Stimulated activated naive CD8-positive, alpha-beta T cell treated with anti-CD3 and anti-CD28 coated beads, Interleukin-15, Interleukin-2, amounts not matched to agents 100 U/mL and 50 U/mL, for 24 hours (primary cell): ENCODE measurements around the gene CLSTN2.

Experiments used
- ATAC-seq: fragments of 150-1000 bp; cut with Tn5 transposase; one replicate; pipeline ENCODE4 v1.10.0; 2021
- DNase-seq: peaks from one replicate; pipeline ENCODE4 v3.0.0; 2021

CLSTN2 gene

GRCh38 chr3:140007081-140007480 is 72.1 kb downstream of the CLSTN2 start:
- no peak for DNase-seq
- ATAC-seq, result no peak

- ATAC-seq, result no peak
Measured at GRCh38 chr3:140007911-140008869, 73.2 kb downstream of the CLSTN2 start.

DNA sequence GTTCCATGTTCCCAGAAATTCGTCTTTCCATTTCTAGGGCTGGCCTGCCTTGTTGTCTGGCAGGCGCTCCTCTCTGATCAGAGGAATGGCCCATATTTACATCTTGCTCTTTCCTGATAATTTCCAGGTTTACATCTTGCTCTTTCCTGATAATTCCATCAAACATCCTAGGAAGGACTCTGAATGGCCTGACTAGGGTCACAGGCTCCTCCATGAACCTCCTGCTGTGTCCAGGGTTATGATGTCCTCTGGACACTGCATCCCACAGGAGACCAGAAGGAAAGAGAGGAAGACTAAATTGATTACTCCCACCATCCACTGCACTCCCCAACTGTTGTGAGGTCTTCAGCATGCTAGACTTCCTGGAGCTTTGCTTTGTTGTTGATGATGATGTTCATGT is 75.4 kb downstream of the CLSTN2 start:
- no peak for ATAC-seq

More at GRCh38 chr3:140007911-140008869, 73.2 kb downstream of the CLSTN2 start:
- DNase-seq, result no peak

GRCh38 chr3:140011086-140011485 is 76.1 kb downstream of the CLSTN2 start:
- ATAC-seq, result no peak
- DNase-seq, result no peak

More for the DNA sequence above, 75.4 kb downstream of the CLSTN2 start:
- DNase-seq, result no peak

DNA sequence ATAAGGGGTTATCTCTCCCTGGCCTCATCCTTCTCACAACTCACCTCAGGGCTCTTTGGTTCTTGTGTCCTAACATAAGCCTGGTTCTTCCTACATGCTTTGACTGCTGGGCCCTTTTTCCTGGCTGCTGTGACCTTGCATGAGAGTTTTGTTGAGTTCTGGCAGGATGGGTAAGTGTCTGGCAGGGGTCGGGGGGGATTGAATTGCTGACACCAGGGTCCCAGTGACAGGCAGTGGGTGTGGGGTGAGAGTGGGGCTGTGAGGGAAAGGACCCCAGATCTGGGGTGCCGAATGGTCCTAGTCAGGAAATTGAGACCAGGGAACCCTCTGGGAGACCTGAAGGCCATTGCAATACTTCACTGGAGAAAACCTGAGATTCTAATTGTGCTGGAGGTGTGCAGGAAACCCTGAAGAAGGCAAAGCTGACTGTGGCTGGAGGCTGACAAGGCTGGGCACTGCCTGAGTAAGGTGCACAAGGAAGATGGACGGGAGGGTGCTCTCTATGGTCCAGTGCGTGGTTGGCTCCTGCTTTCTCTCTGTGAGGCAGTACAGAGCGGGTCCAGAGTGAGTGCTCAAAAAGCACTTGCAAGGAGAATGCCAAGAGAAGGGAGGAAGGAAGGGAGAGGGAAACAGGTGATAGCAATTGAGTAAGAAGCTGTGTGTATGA is 76.8 kb downstream of the CLSTN2 start:
- no peak for ATAC-seq

DNA sequence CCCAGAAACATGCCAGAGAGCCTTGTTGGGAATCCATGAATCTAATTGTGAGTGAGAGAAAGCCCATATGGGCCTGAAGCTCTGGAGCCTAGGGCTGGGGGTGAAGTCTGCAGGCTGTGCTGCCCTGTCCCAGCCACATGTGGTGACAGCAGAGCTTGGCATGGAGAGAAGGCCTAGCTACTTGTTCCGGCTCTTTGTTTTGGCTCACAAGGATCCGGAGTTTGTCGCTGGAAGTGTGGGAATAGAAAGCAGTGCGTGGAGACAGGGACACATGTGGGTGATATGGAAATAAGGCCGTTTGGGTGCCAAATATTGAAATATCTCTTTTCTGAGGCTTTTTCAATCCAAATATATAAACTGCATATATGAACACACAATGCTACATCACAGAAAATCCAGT is 78.2 kb downstream of the CLSTN2 start:
- ATAC-seq (no peak), DNase-seq (no peak)

More for the DNA sequence above, 76.8 kb downstream of the CLSTN2 start:
- DNase-seq, result no peak

DNA sequence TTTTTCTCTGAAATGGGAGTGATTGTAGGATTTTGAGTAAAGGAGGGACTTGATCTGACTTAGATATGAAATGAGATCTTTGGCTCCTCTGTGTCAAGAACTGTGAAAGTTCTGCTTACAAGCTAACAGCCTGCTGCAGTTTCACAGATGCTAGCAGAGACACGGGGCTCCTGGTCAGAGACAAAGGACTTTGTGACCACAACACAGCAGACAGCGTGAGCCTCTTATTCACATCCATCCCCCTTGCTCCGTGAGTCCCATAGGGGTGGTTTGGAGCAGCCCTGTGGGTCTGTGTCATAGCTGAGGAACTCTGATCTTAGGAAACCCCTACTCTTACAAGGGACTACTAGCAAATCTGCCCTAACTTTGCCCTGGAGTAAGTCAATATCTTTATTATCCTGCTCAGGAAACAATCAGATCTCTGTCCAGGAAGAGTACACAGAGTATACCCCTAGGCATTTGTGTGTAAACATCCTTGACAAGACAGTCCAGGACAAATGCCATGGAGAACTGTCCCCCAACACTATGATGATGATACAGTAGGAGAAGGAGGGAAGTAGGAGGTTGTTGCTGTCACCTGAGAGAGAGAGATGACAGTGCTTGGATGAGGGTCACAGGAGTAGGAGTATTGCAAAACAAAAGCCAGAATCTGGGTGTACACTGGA is 80.0 kb downstream of the CLSTN2 start:
- no peak for ATAC-seq

DNA sequence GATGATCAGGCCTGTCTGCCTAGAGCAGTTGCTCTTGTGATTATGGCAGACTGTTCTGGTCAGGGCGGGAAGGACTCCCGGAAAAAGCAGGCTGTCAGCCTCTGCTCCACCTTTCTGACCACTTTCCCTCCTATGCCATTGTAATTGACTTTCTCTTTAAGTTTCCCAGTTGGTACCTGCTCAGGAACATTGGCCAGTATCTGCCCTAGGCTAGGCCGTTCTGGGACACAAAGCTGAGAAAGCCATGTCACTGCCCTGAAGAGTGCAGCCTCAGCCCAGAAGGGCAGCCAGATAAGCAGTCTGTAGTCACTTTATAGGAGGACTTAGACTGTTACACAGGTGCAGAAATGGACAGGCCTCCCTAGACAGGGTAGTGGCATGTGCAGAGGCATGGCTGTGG is 80.8 kb downstream of the CLSTN2 start:
- no peak for ATAC-seq
- no peak for DNase-seq

More for the DNA sequence above, 80.0 kb downstream of the CLSTN2 start:
- no peak for DNase-seq

GRCh38 chr3:140018556-140018955 is 83.6 kb downstream of the CLSTN2 start:
- no peak for DNase-seq
- ATAC-seq, result no peak

DNA sequence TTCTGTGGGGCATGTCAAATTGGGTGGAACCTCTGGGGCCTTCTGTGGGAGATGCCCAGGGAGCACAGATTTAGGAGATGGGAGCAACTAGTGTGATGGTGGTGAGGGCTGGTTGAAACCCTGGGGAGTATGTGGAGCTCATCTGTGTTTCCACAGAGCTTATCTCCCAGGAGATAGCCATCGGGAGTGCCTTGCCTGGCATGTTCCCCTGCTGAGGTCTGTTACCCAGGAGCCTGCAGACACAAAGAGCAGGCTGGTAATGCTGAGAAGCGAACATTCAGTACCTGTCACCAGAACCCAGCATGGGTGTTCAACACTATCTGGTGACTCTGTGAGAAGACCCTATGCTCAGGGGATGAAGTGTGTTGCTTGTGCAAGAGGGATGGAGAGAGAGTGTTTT is 85.0 kb downstream of the CLSTN2 start:
- no peak for ATAC-seq

DNA sequence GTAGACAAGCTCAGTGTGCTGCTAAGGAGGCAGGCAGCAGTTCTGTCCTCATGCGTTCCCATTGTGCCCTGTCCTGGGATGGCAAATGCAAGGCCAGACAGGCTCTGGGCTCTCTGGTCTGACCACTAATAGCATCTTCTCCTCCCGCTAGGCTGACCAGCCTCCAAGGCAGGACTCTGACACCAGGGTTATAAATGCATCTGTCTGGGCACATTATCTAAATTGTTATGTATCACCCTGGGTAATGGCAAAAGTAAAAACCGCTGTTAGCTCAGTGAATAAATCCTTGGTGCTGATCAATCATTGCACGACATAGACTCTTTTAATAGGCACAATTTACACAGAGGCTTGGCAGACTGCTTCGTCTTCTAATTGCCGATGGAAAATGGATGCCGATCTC is 85.6 kb downstream of the CLSTN2 start:
- DNase-seq, result no peak
- ATAC-seq, result no peak

More for the DNA sequence above, 85.0 kb downstream of the CLSTN2 start:
- DNase-seq, result no peak

DNA sequence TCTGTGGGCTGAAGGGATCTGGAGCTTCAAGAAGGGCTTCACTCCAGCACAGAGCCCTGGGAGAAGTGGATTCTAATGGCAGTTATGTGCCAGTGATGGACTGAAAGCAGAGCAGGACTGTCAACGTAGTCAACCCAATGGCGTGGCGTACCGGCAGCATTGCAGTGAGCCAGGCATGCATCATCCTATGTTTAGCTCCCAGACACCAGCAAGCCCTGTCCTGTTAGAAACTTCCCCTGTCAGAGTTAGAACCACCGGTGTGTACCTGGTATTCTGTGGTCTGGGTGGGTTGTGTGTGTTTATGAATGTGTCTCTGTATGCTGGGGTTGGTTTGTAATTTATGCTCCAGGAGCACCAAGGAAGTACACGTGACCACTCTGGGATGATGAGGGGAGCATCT is 86.3 kb downstream of the CLSTN2 start:
- DNase-seq (no peak), ATAC-seq (no peak)

- DNase-seq (no peak), ATAC-seq (no peak)
Measured at GRCh38 chr3:140022066-140022770, 87.2 kb downstream of the CLSTN2 start.

GRCh38 chr3:140023616-140024530 is 88.9 kb downstream of the CLSTN2 start:
- no peak for ATAC-seq

GRCh38 chr3:140031170-140031569 is 96.2 kb downstream of the CLSTN2 start:
- ATAC-seq (no peak), DNase-seq (no peak)

More at GRCh38 chr3:140023616-140024530, 88.9 kb downstream of the CLSTN2 start:
- DNase-seq, result no peak

- DNase-seq, result no peak
Measured at GRCh38 chr3:140034058-140034457, 99.1 kb downstream of the CLSTN2 start.

DNA sequence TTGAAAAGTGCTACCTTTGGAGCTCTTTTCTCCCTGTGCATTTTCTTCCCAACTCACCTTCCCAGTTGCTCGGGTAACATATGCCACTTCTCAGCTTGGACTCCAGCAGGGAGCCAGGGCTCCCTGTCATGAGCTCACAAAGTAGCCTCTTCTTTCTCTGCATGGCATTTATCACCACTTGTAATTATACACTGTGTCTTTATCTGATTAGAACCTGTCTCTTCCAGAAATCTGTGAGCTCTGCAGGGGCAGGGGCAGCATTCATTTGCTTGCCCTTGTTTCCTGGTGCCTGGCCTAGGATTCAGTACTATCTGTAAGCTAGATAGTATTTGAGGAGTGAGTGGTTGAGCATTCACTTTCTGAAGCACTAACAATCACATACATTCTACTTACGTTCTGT is 100.9 kb downstream of the CLSTN2 start:
- DNase-seq (no peak), ATAC-seq (no peak)

More at GRCh38 chr3:140034058-140034457, 99.1 kb downstream of the CLSTN2 start:
- ATAC-seq, result no peak

DNA sequence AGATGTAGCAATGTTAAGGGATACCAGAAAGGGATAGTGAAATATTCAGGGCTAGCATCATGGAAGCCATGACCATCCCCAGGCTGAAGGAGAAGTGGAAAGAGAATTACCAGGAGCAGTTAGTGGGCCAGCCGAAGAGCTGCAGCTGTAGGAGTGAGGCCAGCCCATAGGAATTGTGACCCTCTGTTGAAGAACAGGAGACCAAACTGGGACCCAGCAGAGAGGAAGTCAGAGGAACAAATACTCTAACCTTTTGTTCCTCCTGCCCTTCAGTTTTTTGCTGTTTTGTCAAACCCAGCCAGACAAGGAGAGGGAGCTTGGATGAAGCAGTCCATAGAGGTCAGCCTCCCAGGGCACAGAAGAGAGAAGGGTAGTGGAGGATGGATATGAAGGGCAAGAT is 115.4 kb downstream of the CLSTN2 start:
- no peak for ATAC-seq
- DNase-seq, result no peak

DNA sequence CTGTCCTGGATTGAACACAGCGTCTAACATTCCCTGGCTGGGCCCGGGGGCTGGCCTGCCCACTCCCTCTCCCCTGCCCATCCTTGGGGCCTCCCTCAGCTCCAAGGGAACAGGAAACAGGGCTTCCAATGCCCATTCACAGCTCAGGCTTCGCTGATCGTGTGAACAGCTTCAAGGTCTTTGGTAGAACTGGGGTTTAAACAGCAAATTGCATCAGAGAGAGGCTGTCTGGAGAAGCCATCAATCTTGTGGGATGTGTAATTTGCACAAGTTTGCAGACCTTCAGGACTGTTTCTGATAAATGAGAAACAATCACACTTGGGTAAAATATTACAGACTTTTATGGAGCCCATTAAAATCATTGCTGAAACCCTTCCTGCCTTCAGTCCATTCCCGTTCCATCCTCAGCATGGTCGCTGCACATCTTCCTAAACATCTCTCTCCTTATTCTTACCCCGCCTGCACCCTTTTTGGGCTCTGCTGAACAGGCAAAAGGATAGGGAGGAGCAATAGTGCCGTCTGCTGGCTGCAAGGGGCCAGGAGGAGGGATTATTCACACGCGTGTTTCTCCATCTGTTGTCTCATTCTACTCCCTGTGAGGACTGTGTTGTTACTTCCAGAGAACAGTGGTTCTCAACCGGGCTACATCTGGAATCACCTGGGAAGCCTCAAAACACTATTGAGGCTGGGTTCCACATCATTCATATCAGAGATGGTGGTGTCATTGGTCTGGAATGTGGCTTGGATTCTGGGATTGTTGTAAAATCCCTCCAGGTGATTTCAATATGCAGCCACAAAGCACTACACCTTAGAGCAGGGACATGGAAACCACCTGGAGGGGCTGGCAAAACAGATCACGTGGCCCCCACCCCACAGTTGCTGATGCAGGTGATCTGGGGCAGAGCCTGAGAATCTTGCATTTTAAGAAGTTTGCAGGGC is 116.3 kb downstream of the CLSTN2 start:
- DNase-seq, result no peak
- ATAC-seq, result no peak
